B cell (primary cell): ENCODE results near the gene NPR2. TPM values are rescaled to one million over a fixed set of nuclear protein-coding genes. Genes with fewer than 3 reads are reported as not detected.

Experiments
- ATAC-seq: fragments of 200-7000 bp; cut with Tn5 transposase; one replicate; pipeline ENCODE4 v1.10.0; 2021; ENCODE audit warnings: low read depth, mild to moderate bottlenecking, moderate number of reproducible peaks, moderate library complexity
- CTCF ChIA-PET: fragments of 350-600 bp; sonication (Branson Sonifier 250); formaldehyde crosslinking; loops from one replicate; lab custom pipeline; 2021; ENCODE audit warnings: antibody characterized with exemption, inconsistent platforms; lab: Charles Lee
- POLR2A ChIA-PET: fragments of 350-600 bp; sonication (Branson Sonifier 250); formaldehyde crosslinking; loops from one replicate; lab custom pipeline; 2021; ENCODE audit warnings: antibody characterized with exemption; lab: Charles Lee
- DNase-seq: peaks from one replicate; pipeline ENCODE4 v3.0.0; 2013
- H2AFZ ChIP-seq: 2 replicates; pipeline ENCODE4 v1.6.1; 2012; ENCODE audit warnings: mild to moderate bottlenecking, low read depth, low read length; ENCODE audit not compliant: insufficient read depth, poor library complexity, severe bottlenecking
- H3K27ac ChIP-seq, 2 donors: 1 replicate in 1 of 2; 2 replicates in 1 of 2; pipeline ENCODE4 v1.5.1; 2012 to 2013; ENCODE audit warnings: low read length in 2 of 2, mild to moderate bottlenecking in 2 of 2, moderate library complexity in 1 of 2
- H3K27me3 ChIP-seq, 4 experiments: fragments of 200-600 bp in 1 of 4; sonication (generic) in 1 of 4; replicated peaks in 1 of 4; 1 replicate in 2 of 4; 2 replicates in 2 of 4; pipeline versions ENCODE4 v1.6.1 to v1.7.0; 2013 to 2016; ENCODE audit warnings: low read length in 3 of 4, mild to moderate bottlenecking in 2 of 4, mixed read lengths in 1 of 4, moderate library complexity in 1 of 4; ENCODE audit not compliant: insufficient read depth in 4 of 4, control insufficient read depth in 3 of 4; ENCODE audit errors: control extremely low read depth in 1 of 4
- H3K36me3 ChIP-seq, 2 experiments: replicated peaks in 1 of 2; 1 replicate in 1 of 2; 2 replicates in 1 of 2; pipeline versions ENCODE4 v1.6.1 to v1.7.1; 2013; ENCODE audit warnings: low read length in 1 of 2; ENCODE audit not compliant: insufficient read depth in 2 of 2, control insufficient read depth in 1 of 2; ENCODE audit errors: control extremely low read depth in 1 of 2, extremely low read depth in 1 of 2
- H3K4me1 ChIP-seq, 2 donors: fragments of 200-600 bp in 1 of 2; sonication (generic) in 1 of 2; 1 replicate in 1 of 2; 2 replicates in 1 of 2; pipeline versions ENCODE4 v1.5.1 to v1.6.1; 2013 to 2017; ENCODE audit warnings: low read length in 2 of 2; ENCODE audit not compliant: control insufficient read depth in 2 of 2, insufficient read depth in 2 of 2
- H3K4me2 ChIP-seq: replicated peaks from 2 replicates; pipeline ENCODE3; 2012; ENCODE audit warnings: mild to moderate bottlenecking, low read depth, low read length; ENCODE audit not compliant: poor library complexity, severe bottlenecking
- H3K4me3 ChIP-seq, 5 experiments: fragments of 200-600 bp in 1 of 5; sonication (generic) in 1 of 5; 1 replicate in 3 of 5; 2 replicates in 2 of 5; pipeline versions ENCODE4 v1.5.1 to v1.7.0; 2011 to 2016; ENCODE audit warnings: low read length in 4 of 5, mild to moderate bottlenecking in 4 of 5, low read depth in 2 of 5, control low read depth in 1 of 5, moderate library complexity in 1 of 5; ENCODE audit not compliant: insufficient read depth in 1 of 5; ENCODE audit errors: control extremely low read depth in 1 of 5, extremely low read depth in 1 of 5
- H3K79me2 ChIP-seq: fragments of 200-600 bp; sonication (generic); one replicate; pipeline ENCODE4 v1.6.0; 2016; ENCODE audit warnings: low read length; ENCODE audit not compliant: control insufficient read depth, insufficient read depth
- H3K9ac ChIP-seq: fragments of 200-600 bp; sonication (generic); 2 replicates; pipeline ENCODE4 v1.6.1; 2017; ENCODE audit warnings: mild to moderate bottlenecking, low read length, moderate library complexity
- H3K9me3 ChIP-seq, 3 donors: one replicate each; pipeline versions ENCODE4 v1.6.1 to v1.7.1; 2013; ENCODE audit warnings: low read length in 2 of 3; ENCODE audit not compliant: control insufficient read depth in 2 of 3, insufficient read depth in 1 of 3; ENCODE audit errors: control extremely low read depth in 1 of 3
- H4K20me1 ChIP-seq: 2 replicates; pipeline ENCODE4 v1.6.0; 2012; ENCODE audit warnings: mild to moderate bottlenecking, low read length; ENCODE audit not compliant: insufficient read depth, control insufficient read depth, poor library complexity, severe bottlenecking
- H3K27ac Mint-ChIP-seq: one replicate; pipeline ENCODE4 v1.8.0; 2021; ENCODE audit warnings: mixed read lengths
- H3K27me3 Mint-ChIP-seq: one replicate; pipeline ENCODE4 v1.8.0; 2021; ENCODE audit warnings: mixed read lengths
- H3K4me1 Mint-ChIP-seq: one replicate; pipeline ENCODE4 v1.8.0; 2021; ENCODE audit warnings: mixed read lengths
- H3K4me3 Mint-ChIP-seq: one replicate; pipeline ENCODE4 v1.8.0; 2021; ENCODE audit warnings: mixed read lengths
- H3K9me3 Mint-ChIP-seq: one replicate; pipeline ENCODE4 v1.8.0; 2022; ENCODE audit warnings: mixed read lengths; ENCODE audit not compliant: insufficient read depth
- CTCF ChIP-seq: fragments of 200-600 bp; IDR thresholded peaks from one replicate; pipeline ENCODE4 v1.8.0; 2022; ENCODE audit warnings: antibody characterized with exemption, mild to moderate bottlenecking
- EZH2 ChIP-seq: IDR thresholded peaks from 2 replicates; pipeline ENCODE4 v1.6.1; 2012; ENCODE audit warnings: borderline replicate concordance, low read depth, mild to moderate bottlenecking, moderate library complexity, low read length; ENCODE audit not compliant: insufficient read depth, poor library complexity, severe bottlenecking
- WGBS: methylation state at CpG from one replicate; pipeline ENCODE4 v1.1.5; 2013; ENCODE audit warnings: missing lambda C conversion rate; ENCODE audit not compliant: insufficient coverage; 5-methylcytosine and 5-hydroxymethylcytosine counted together
- intact Hi-C: fragments of 100-400 bp; cut with micrococcal nuclease; formaldehyde crosslinking; loops from one replicate; pipeline ENCODE4 v1.10.0; 2022
- polyA plus RNA-seq: library from polyadenylated mRNA; depleted of rRNA; stranded (reverse); fragments of >200 nt; gene quantifications from 2 replicates; pipeline ENCODE4 v1.2.3, GENCODE V29; 2012
- total RNA-seq, 2 donors: library from RNA; stranded (reverse); fragments of 120-200 nt in 1 of 2; gene quantifications; 1 replicate in 1 of 2; 2 replicates in 1 of 2; pipeline versions ENCODE4 v1.2.3 to v1.2.4, GENCODE V29; 2013 to 2022

NPR2 gene
- total and polyA plus RNA-seq, 2 donors (not counting 1 experiment from before 2014, with no cell fraction given): 7.6 to 8.0 TPM

- Histone ChIP-seq H3K4me1 (peaks cover 34 to 44% of the 10 kb centered on the region in 2 donors), H3K4me3 (peak overlapping the region; percentile 17 to 85 (median 81)), H4K20me1 (no peaks in the 10 kb centered on the region), H3K36me3 (peaks cover 2 to 23% of the 10 kb centered on the region in 2 experiments), H3K9me3 (no peaks in the 10 kb centered on the region), H3K27me3 (no peaks in the 10 kb centered on the region), H3K27ac (peak overlapping the region; percentile 92 to 94), H2AFZ (peak overlapping the region; percentile 88), H3K4me2 (peak overlapping the region; percentile 89), H3K9ac (peak overlapping the region; percentile 82), H3K79me2 (peaks cover 80% of the 10 kb centered on the region)
- intact Hi-C loops: loop anchor here (1.0 to 5.0 kb wide), 6 partner anchors 8 to 640 kb away; partner anchors contain the start of genes ATOSB, GBA2, HINT2 and NPR2
- H3K4me3 Mint-ChIP-seq: peak overlapping the region; percentile 93
- no peaks in the 10 kb centered on the region for H3K27me3 Mint-ChIP-seq
- ATAC-seq (peak; percentile 23), DNase-seq (no peak)
- TF ChIP-seq EZH2: no peak
- TF ChIP-seq CTCF: no peak
- peaks cover 68% of the 10 kb centered on the region for H3K4me1 Mint-ChIP-seq
- POLR2A ChIA-PET: interaction anchor here (0.6 to 3.1 kb wide), 9 partner anchors 9 to 1709 kb away, joined by 3 to 16 read pairs (median 3); partner anchors contain the start of genes FAM221B, GBA2 and RGP1
- 0% methylated on average over 18 of the region's 20 CpGs for WGBS
- CTCF ChIA-PET: interaction anchor here (0.8 to 7.7 kb wide), 20 partner anchors 12 to 154 kb away, joined by 3 to 56 read pairs (median 4); partner anchors contain the start of genes CCDC107, CREB3, GBA2 and HINT2
- peak overlapping the region; percentile 97 for H3K27ac Mint-ChIP-seq
- no peaks in the 10 kb centered on the region for H3K9me3 Mint-ChIP-seq
Measured at GRCh38 chr9:35757226-35757891, 34.0 kb upstream of the NPR2 start.

- TF ChIP-seq EZH2: no peak
- no peak for TF ChIP-seq CTCF
- Histone ChIP-seq H3K9me3 (no peaks in the 10 kb centered on the region), H3K4me3 (peak overlapping the region in 4 of 5 experiments; percentile 79 to 85 (median 83)), H4K20me1 (no peaks in the 10 kb centered on the region), H3K27me3 (no peaks in the 10 kb centered on the region), H3K36me3 (peaks cover 2 to 18% of the 10 kb centered on the region in 2 experiments), H3K79me2 (peaks cover 75% of the 10 kb centered on the region), H3K4me1 (peaks cover 34 to 44% of the 10 kb centered on the region in 2 donors), H3K9ac (peak overlapping the region; percentile 82), H2AFZ (no peak overlapping the region), H3K27ac (peak overlapping the region; percentile 92 to 94), H3K4me2 (peak overlapping the region; percentile 89)
- DNase-seq: no peak
- CTCF ChIA-PET: interaction anchor here (0.7 to 7.7 kb wide), 7 partner anchors 12 to 94 kb away, joined by 3 to 56 read pairs (median 4); partner anchors contain the start of genes GBA2 and RGP1
- no peak for ATAC-seq
- POLR2A ChIA-PET: interaction anchor here (3.1 kb wide), 1 partner anchor 10 kb away, joined by 16 read pairs; the partner anchor contains the start of genes GBA2 and RGP1
- peaks cover 67% of the 10 kb centered on the region for H3K4me1 Mint-ChIP-seq
- intact Hi-C loops: loop anchor here (1.0 to 5.0 kb wide), 6 partner anchors 9 to 641 kb away; partner anchors contain the start of genes ATOSB, GBA2, HINT2 and NPR2
- no peaks in the 10 kb centered on the region for H3K9me3 Mint-ChIP-seq
- no peaks in the 10 kb centered on the region for H3K27me3 Mint-ChIP-seq
- peak overlapping the region; percentile 93 for H3K4me3 Mint-ChIP-seq
- H3K27ac Mint-ChIP-seq: peak overlapping the region; percentile 72
Measured at GRCh38 chr9:35757892-35758275, 33.5 kb upstream of the NPR2 start.
